Prostate gland (tissue), 2 donors: ENCODE measurements around the gene GCNT2. TPM values are rescaled to one million over a fixed set of nuclear protein-coding genes. Genes with fewer than 3 reads are reported as not detected.

Experiments
- DNase-seq: peaks from one replicate; pipeline ENCODE4 v3.0.0-alpha.2; 2019; ENCODE audit warnings: low spot score
- H3K27ac ChIP-seq, 2 donors: fragments of 200-600 bp; sonication (generic); 2 replicates each; pipeline ENCODE4 v1.5.1; 2017 to 2019
- H3K27me3 ChIP-seq: fragments of 200-600 bp; sonication (generic); replicated peaks from 2 replicates; pipeline ENCODE4 v1.5.1; 2019; ENCODE audit not compliant: insufficient read depth
- H3K36me3 ChIP-seq, 2 donors: fragments of 200-600 bp; sonication (generic); 1 replicate in 1 of 2; 2 replicates in 1 of 2; pipeline versions ENCODE4 v1.5.1 to v1.8.1; 2017 to 2019
- H3K4me1 ChIP-seq: fragments of 200-600 bp; sonication (generic); replicated peaks from 2 replicates; pipeline ENCODE4 v1.5.1; 2019
- H3K4me3 ChIP-seq, 2 donors: fragments of 200-600 bp; sonication (generic); 2 replicates each; pipeline ENCODE4 v1.5.1; 2017 to 2019
- H3K9me3 ChIP-seq: fragments of 200-600 bp; sonication (generic); 2 replicates; pipeline ENCODE4 v1.5.1; 2017
- CTCF ChIP-seq, 4 experiments: fragments of 200-600 bp in 2 of 4; fragments of 450-650 bp in 2 of 4; sonication (generic) in 2 of 4; IDR thresholded peaks; 1 replicate in 3 of 4; 2 replicates in 1 of 4; pipeline ENCODE4 v1.5.1; 2016 to 2019; ENCODE audit warnings: antibody characterized with exemption in 4 of 4, mild to moderate bottlenecking in 2 of 4, moderate library complexity in 2 of 4
- POLR2A ChIP-seq: fragments of 450-650 bp; IDR thresholded peaks from one replicate; pipeline ENCODE4 v1.6.1; 2016; ENCODE audit warnings: antibody characterized with exemption, mild to moderate bottlenecking
- POLR2AphosphoS5 ChIP-seq: sonication (generic); formaldehyde crosslinking; IDR thresholded peaks from one replicate; pipeline ENCODE4 v1.6.1; 2017; ENCODE audit warnings: antibody characterized with exemption
- WGBS: methylation state at CpG from one replicate; pipeline ENCODE4 v1.1.5; 2018; 5-methylcytosine and 5-hydroxymethylcytosine counted together
- intact Hi-C: fragments of 100-400 bp; cut with DNase I; formaldehyde crosslinking; loops from one replicate; pipeline ENCODE4 v1.14.2; 2022
- total RNA-seq, 2 donors: library from RNA; depleted of rRNA; stranded (reverse); fragments of >200 nt; gene quantifications; one replicate each; pipeline ENCODE4 v1.1.0, GENCODE V29; 2016

Gene GCNT2
- total RNA-seq, 2 donors from 2014 or later = 22.9 to 58.2 TPM

- Histone ChIP-seq H3K27ac (peak overlapping the region in 1 of 2 donors; percentile 49), H3K9me3 (no peaks in the 10 kb centered on the region), H3K36me3 (no peaks in the 10 kb centered on the region), H3K4me1 (peaks cover 16% of the 10 kb centered on the region), H3K27me3 (no peaks in the 10 kb centered on the region), H3K4me3 (no peak overlapping the region)
- intact Hi-C loops = no loop called here
- no peak for DNase-seq
- TF ChIP-seq CTCF (IDR thresholded peaks at IDR 0.05) (no peak), POLR2AphosphoS5 (no peak), POLR2A (no peak)
- WGBS = 72% methylated on average over 14 of the region's 14 CpGs
Observed at GRCh38 chr6:10587656-10588406, 66.7 kb downstream of the GCNT2 start.

- peak overlapping the region in 1 of 2 donors; percentile 49 for H3K27ac ChIP-seq
Observed at GRCh38 chr6:10588562-10589428, 67.6 kb downstream of the GCNT2 start.

GRCh38 chr6:10589429-10589727, 68.2 kb downstream of the GCNT2 start:
- H3K36me3 ChIP-seq = no peaks in the 10 kb centered on the region
- TF ChIP-seq CTCF (IDR thresholded peaks at IDR 0.05) = no peak
- no peak for TF ChIP-seq POLR2AphosphoS5
- TF ChIP-seq POLR2A = no peak
- no peak overlapping the region for H3K4me3 ChIP-seq
- WGBS = 55% methylated on average over 2 of the region's 2 CpGs
- H3K9me3 ChIP-seq = no peaks in the 10 kb centered on the region
- intact Hi-C loops = no loop called here
- peaks cover 4% of the 10 kb centered on the region for H3K4me1 ChIP-seq
- H3K27me3 ChIP-seq = no peaks in the 10 kb centered on the region
- no peak for DNase-seq
- H3K27ac ChIP-seq = peak overlapping the region in 1 of 2 donors; percentile 49

More at GRCh38 chr6:10588562-10589428, 67.6 kb downstream of the GCNT2 start:
- no peak overlapping the region for H3K4me3 ChIP-seq
- DNase-seq = no peak
- TF ChIP-seq POLR2AphosphoS5 (no peak), POLR2A (no peak), CTCF (IDR thresholded peaks at IDR 0.05) (no peak)
- H3K27me3 ChIP-seq = no peaks in the 10 kb centered on the region
- 77% methylated on average over 7 of the region's 7 CpGs for WGBS
- H3K4me1 ChIP-seq = peaks cover 10% of the 10 kb centered on the region
- intact Hi-C loops = no loop called here
- no peaks in the 10 kb centered on the region for H3K9me3 ChIP-seq
- H3K36me3 ChIP-seq = no peaks in the 10 kb centered on the region

- TF ChIP-seq POLR2AphosphoS5 = no peak
- no peak for TF ChIP-seq CTCF (IDR thresholded peaks at IDR 0.05)
- TF ChIP-seq POLR2A = no peak
Observed at GRCh38 chr6:10589983-10590382, 68.8 kb downstream of the GCNT2 start.

More at GRCh38 chr6:10589983-10590382, 68.8 kb downstream of the GCNT2 start:
- intact Hi-C loops = no loop called here
- Histone ChIP-seq H3K36me3 (no peaks in the 10 kb centered on the region), H3K4me1 (peaks cover 3% of the 10 kb centered on the region), H3K27me3 (no peaks in the 10 kb centered on the region), H3K4me3 (no peak overlapping the region), H3K27ac (peak overlapping the region in 1 of 2 donors; percentile 49), H3K9me3 (no peaks in the 10 kb centered on the region)
- WGBS = 98% methylated on average over 3 of the region's 3 CpGs
- DNase-seq = no peak
